ENCODE measurements around the gene SHC3.

SHC3 gene

DNA sequence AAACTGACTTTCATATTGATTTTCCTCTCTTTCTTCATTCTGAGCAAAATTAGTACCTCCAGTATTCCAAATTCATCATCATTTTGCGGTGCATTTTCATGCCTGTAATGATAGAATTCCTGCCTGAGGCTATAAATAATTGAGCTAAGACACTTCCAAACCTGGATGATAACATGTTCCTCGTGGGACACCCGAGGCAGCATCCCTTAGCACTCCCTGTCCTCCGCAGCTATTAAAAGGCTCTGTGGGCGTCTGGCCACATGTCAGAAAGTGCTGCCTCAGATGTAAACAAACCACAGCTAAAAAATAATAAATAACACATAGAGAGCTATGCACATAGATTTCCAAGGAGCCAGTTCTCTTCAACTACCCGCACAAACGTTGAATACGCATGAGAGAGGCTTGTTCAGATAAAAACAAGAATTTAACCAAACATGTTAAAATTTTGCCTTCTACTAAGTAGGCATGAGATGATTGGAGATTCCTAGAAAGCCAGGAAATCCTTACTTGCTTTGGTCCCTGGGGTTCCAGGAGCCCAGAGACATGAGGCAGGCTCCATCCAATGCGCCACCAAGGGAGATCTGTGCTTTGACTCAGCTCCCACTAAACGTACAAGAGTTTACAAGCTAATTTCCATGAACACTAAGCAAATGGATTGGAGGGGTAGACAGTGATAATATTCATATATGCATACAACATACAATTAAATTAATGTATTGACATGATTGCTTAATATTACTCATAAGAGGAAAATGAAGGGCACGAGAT lies 82.7 kb downstream of the SHC3 start:
- peak; percentile 42 for DNase-seq (ENCODE audit: low read depth)
- no peak overlapping the region for H3K4me3 ChIP-seq (ENCODE audit: control insufficient read depth, low read depth, low read length)
- TF ChIP-seq, protein P1, sequence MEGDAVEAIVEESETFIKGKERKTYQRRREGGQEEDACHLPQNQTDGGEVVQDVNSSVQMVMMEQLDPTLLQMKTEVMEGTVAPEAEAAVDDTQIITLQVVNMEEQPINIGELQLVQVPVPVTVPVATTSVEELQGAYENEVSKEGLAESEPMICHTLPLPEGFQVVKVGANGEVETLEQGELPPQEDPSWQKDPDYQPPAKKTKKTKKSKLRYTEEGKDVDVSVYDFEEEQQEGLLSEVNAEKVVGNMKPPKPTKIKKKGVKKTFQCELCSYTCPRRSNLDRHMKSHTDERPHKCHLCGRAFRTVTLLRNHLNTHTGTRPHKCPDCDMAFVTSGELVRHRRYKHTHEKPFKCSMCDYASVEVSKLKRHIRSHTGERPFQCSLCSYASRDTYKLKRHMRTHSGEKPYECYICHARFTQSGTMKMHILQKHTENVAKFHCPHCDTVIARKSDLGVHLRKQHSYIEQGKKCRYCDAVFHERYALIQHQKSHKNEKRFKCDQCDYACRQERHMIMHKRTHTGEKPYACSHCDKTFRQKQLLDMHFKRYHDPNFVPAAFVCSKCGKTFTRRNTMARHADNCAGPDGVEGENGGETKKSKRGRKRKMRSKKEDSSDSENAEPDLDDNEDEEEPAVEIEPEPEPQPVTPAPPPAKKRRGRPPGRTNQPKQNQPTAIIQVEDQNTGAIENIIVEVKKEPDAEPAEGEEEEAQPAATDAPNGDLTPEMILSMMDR (conservative IDR thresholded peaks at IDR 0.05; ENCODE audit: control insufficient read depth, insufficient read depth, low read depth, low read length), result no peak

DNA sequence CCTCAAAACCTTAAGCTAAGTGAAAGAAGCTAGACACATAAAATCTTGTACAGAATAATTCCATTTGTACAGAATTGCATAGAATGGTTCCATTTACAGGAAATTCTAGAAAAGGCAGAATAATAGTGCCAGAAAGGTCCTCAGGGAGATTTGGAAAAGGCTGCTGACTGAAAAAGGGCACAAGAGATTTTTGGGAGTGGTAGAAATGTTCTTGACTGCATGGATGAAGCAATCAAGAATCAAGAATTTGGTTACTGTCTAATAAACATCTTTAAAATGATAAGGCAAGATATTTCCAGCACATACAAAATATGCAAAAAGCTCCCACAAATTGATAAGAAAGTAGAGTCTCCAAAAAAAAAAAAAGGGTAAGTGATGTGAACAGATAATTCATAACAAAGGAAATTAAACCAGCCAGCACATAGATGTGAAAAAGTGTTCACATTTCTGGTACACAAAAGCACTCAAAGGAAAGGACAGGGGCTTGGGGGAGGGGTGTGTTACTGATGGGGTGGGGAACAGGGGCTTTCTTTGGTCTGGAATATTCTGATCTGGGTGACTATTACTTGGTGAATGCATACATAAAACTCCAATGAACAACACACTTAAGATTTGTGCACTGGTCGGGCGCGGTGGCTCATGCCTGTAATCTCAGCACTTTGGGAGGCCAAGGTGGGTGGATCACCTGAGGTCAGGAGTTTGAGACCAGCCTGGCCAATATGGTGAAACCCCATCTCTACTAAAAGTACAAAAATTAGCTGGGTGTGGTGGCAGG lies 85.2 kb downstream of the SHC3 start:
- TF ChIP-seq, protein P1 (conservative IDR thresholded peaks at IDR 0.05; ENCODE audit: control insufficient read depth, insufficient read depth, low read depth, low read length), result no peak
- DNase-seq (ENCODE audit: low read depth), result no peak
- H3K4me3 ChIP-seq (ENCODE audit: control insufficient read depth, low read depth, low read length), result no peak overlapping the region

DNA sequence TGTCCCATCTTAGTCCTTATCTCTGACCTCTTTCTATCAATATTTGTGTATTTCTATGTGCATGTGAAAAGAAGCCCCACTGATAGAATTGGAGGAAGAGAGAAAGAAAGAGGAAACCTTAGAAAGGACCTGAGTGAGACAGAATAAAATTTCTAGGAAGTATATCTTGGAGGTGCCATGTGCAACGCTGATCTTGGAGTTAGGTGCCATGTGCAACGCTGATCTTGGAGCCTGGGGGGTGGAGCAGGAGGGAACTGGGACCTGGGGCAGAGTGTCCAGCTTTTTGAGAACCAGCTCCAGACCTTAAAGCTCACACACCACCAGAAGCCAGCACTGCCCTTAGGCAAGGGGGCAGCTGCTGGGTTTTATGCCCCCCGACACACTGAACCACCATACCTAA lies 89.4 kb downstream of the SHC3 start:
- TF ChIP-seq, protein P1 (conservative IDR thresholded peaks at IDR 0.05; ENCODE audit: control insufficient read depth, insufficient read depth, low read depth, low read length), result no peak
- H3K4me3 ChIP-seq (ENCODE audit: control insufficient read depth, low read depth, low read length), result no peak overlapping the region
- no peak for DNase-seq (ENCODE audit: low read depth)

DNA sequence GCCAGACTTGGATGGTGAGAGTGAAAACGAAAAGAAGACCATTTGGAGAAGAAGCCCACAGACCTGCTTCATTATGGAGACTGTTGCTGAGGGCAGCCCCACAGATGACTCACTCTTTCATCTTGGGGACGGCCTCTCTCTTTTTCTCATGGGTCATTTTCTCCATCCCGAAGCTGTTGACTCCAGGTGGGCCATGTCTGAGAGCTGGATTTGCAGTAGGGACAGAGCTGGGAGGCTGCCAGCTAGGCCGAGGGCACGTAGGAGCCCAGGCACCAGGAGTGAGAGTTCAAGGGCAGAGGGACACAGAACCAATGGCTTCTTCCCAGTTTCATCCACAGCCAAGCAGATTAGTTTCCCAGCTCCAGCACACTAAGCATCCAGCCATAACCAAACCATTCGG lies 95.0 kb downstream of the SHC3 start:
- no peak overlapping the region for H3K4me3 ChIP-seq (ENCODE audit: control insufficient read depth, low read depth, low read length)

DNA sequence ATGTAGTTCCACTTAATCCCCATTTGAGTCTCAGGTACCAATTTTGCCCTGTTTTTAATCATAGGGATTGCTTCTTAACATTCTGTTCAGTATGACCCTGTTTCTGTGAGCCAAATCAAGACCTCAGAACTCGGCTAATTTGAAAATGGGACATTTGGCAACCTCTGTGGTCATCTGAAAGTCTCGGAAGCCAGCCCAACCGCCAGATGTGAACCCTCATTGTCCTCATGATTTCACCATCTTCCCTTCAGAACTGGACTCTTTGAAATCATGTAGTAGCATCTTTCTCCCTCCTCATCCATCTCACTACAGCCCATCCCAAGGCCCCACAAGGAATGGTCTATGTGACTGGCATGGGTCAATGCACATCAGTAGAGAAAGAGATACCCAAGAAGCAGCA lies 98.4 kb downstream of the SHC3 start:
- peak; percentile 83 for DNase-seq (ENCODE audit: low read depth)
- TF ChIP-seq, protein P1 (conservative IDR thresholded peaks at IDR 0.05; ENCODE audit: control insufficient read depth, insufficient read depth, low read depth, low read length), result no peak

More for the DNA sequence above, 95.0 kb downstream of the SHC3 start:
- TF ChIP-seq, protein P1 (conservative IDR thresholded peaks at IDR 0.05; ENCODE audit: control insufficient read depth, insufficient read depth, low read depth, low read length), result no peak
- no peak for DNase-seq (ENCODE audit: low read depth)

DNA sequence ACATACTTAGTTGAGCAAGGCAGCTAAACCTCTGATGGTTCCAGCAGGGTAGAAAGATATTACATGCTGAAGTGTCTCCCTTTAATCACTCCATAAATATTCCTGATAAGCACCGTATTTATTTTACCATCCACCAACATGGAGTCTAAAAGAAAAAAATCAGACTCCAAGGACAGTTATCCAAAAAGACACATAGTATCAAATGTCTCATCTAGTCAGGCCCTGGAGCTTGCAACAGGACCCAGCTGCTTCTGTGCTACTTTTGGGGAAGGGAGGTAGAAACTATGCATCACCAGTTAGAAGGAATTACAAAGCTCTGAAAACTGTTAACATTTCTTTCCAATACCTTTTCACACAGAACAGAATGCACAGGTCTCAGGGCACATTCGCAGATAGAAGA lies 99.2 kb downstream of the SHC3 start:
- TF ChIP-seq, protein P1 (conservative IDR thresholded peaks at IDR 0.05; ENCODE audit: control insufficient read depth, insufficient read depth, low read depth, low read length), result no peak
- no peak overlapping the region for H3K4me3 ChIP-seq (ENCODE audit: control insufficient read depth, low read depth, low read length)
- peak; percentile 56 for DNase-seq (ENCODE audit: low read depth)

More for the DNA sequence above, 98.4 kb downstream of the SHC3 start:
- no peak overlapping the region for H3K4me3 ChIP-seq (ENCODE audit: control insufficient read depth, low read depth, low read length)

Measured in fibroblast of mammary gland (primary cell).